IMR-90 (cell line): Measurements from ENCODE around the gene CNOT6. TPM values are rescaled to one million over a fixed set of nuclear protein-coding genes. Genes with fewer than 3 reads are reported as not detected.

Experiments used
- ATAC-seq: fragments of 200-7000 bp; cut with Tn5 transposase; 2 replicates; pipeline ENCODE4 v1.9.1; 2020; ENCODE audit warnings: low read depth, mild to moderate bottlenecking, moderate library complexity
- BruUV-seq: library from RNA; stranded (reverse); fragments of 400-500 nt; replicated peaks from 2 replicates; lab custom pipeline; 2021; lab: Mats Ljungman, UMichigan
- CTCF ChIA-PET: fragments of 300-600 bp; formaldehyde crosslinking; extraction: SDS; loops from one replicate; lab custom pipeline; 2021; ENCODE audit warnings: antibody characterized with exemption; lab: Yijun Ruan, JAX
- POLR2A ChIA-PET: fragments of 300-600 bp; sonication (Branson Sonifier 250); formaldehyde crosslinking; loops from one replicate; lab custom pipeline; 2022; ENCODE audit warnings: antibody characterized with exemption; ENCODE audit not compliant: unreplicated experiment; lab: Charles Lee
- DNase-seq: peaks from one replicate; pipeline ENCODE4 v3.0.0; 2013
- H2AFZ ChIP-seq: replicated peaks from 2 replicates; pipeline ENCODE3; 2013; ENCODE audit warnings: low read length, mild to moderate bottlenecking; ENCODE audit not compliant: poor library complexity
- H2AK5ac ChIP-seq: 2 replicates; pipeline ENCODE4 v1.6.1; 2013; ENCODE audit warnings: low read depth, low read length, inconsistent platforms
- H2AK9ac ChIP-seq: replicated peaks from 2 replicates; pipeline ENCODE3; 2013; ENCODE audit warnings: mild to moderate bottlenecking, low read depth, low read length, moderate library complexity; ENCODE audit not compliant: poor library complexity
- H2BK120ac ChIP-seq: 2 replicates; pipeline ENCODE4 v1.6.1; 2013; ENCODE audit warnings: low read depth, low read length, inconsistent platforms
- H2BK15ac ChIP-seq: 3 replicates; pipeline ENCODE4 v1.6.1; 2013; ENCODE audit warnings: low read depth, low read length, inconsistent platforms
- H2BK20ac ChIP-seq: 2 replicates; pipeline ENCODE4 v1.6.1; 2013; ENCODE audit warnings: low read depth, mild to moderate bottlenecking, inconsistent platforms, low read length, moderate library complexity
- H2BK5ac ChIP-seq: 2 replicates; pipeline ENCODE4 v1.6.1; 2013; ENCODE audit warnings: mild to moderate bottlenecking, low read depth, low read length, inconsistent platforms; ENCODE audit not compliant: poor library complexity, severe bottlenecking
- H3K14ac ChIP-seq: replicated peaks from 2 replicates; pipeline ENCODE4 v1.6.1; 2013; ENCODE audit warnings: low read depth, low read length, inconsistent platforms
- H3K18ac ChIP-seq: 2 replicates; pipeline ENCODE4 v1.6.1; 2013; ENCODE audit warnings: low read depth, low read length, control low read depth
- H3K23ac ChIP-seq: 2 replicates; pipeline ENCODE4 v1.6.1; 2013; ENCODE audit warnings: low read depth, low read length, inconsistent platforms
- H3K27ac ChIP-seq: 2 replicates; pipeline ENCODE4 v1.5.1; 2013; ENCODE audit warnings: mild to moderate bottlenecking, control low read depth, low read length; ENCODE audit not compliant: insufficient read depth
- H3K27me3 ChIP-seq: 2 replicates; pipeline ENCODE4 v1.6.1; 2013; ENCODE audit warnings: low read length; ENCODE audit not compliant: control insufficient read depth, insufficient read depth
- H3K36me3 ChIP-seq: 2 replicates; pipeline ENCODE4 v1.6.1; 2013; ENCODE audit warnings: low read length, mixed read lengths; ENCODE audit not compliant: control insufficient read depth, insufficient read depth
- H3K4ac ChIP-seq: 2 replicates; pipeline ENCODE4 v1.6.1; 2013; ENCODE audit warnings: low read depth, low read length, inconsistent platforms
- H3K4me1 ChIP-seq: 2 replicates; pipeline ENCODE4 v1.6.1; 2013; ENCODE audit warnings: low read length, mixed read lengths; ENCODE audit not compliant: control insufficient read depth, insufficient read depth
- H3K4me2 ChIP-seq: 2 replicates; pipeline ENCODE4 v1.6.1; 2013; ENCODE audit warnings: low read depth, mild to moderate bottlenecking, control low read depth, low read length, moderate library complexity
- H3K4me3 ChIP-seq: 2 replicates; pipeline ENCODE4 v1.5.1; 2013; ENCODE audit warnings: low read depth, mild to moderate bottlenecking, control low read depth, low read length, moderate library complexity; ENCODE audit not compliant: insufficient read depth
- H3K56ac ChIP-seq: 2 replicates; pipeline ENCODE4 v1.6.1; 2013; ENCODE audit warnings: low read length, inconsistent platforms; ENCODE audit not compliant: insufficient read depth; ENCODE audit errors: extremely low read depth
- H3K79me1 ChIP-seq, 2 experiments: 2 replicates each; pipeline ENCODE4 v1.6.1; 2013; ENCODE audit warnings: low read length in 2 of 2, inconsistent platforms in 1 of 2, low read depth in 1 of 2
- H3K9ac ChIP-seq: 2 replicates; pipeline ENCODE4 v1.6.1; 2013; ENCODE audit warnings: low read depth, low read length, control low read depth
- H3K9me1 ChIP-seq: 2 replicates; pipeline ENCODE4 v1.6.1; 2013; ENCODE audit warnings: low read length, inconsistent platforms; ENCODE audit not compliant: insufficient read depth
- H3K9me3 ChIP-seq: 2 replicates; pipeline ENCODE4 v1.6.1; 2013; ENCODE audit warnings: low read length; ENCODE audit not compliant: control insufficient read depth, insufficient read depth
- H4K20me1 ChIP-seq: 2 replicates; pipeline ENCODE4 v1.6.1; 2013; ENCODE audit warnings: low read length, inconsistent platforms; ENCODE audit not compliant: insufficient read depth
- H4K5ac ChIP-seq: 2 replicates; pipeline ENCODE4 v1.6.1; 2013; ENCODE audit warnings: mild to moderate bottlenecking, low read depth, low read length, control low read depth
- H4K8ac ChIP-seq, 2 experiments: 2 replicates each; pipeline ENCODE4 v1.6.1; 2013; ENCODE audit warnings: low read depth in 2 of 2, low read length in 2 of 2, control low read depth in 1 of 2, inconsistent platforms in 1 of 2
- H4K91ac ChIP-seq: 2 replicates; pipeline ENCODE4 v1.6.1; 2013; ENCODE audit warnings: low read depth, low read length, inconsistent platforms; ENCODE audit not compliant: insufficient read depth
- BHLHE40 ChIP-seq: fragments of 150-350 bp; IDR thresholded peaks from 2 replicates; pipeline ENCODE4 v1.6.1; 2016; ENCODE audit warnings: mild to moderate bottlenecking, low read depth, low read length
- CEBPB ChIP-seq: IDR thresholded peaks from 2 replicates; pipeline ENCODE4 v1.6.1; 2012; ENCODE audit warnings: low read depth, low read length, improper control_type of control experiment
- CHD1 ChIP-seq: IDR thresholded peaks from 2 replicates; pipeline ENCODE4 v1.6.1; 2012; ENCODE audit warnings: low read depth, low read length, improper control_type of control experiment
- CTCF ChIP-seq: conservative IDR thresholded peaks from 2 replicates; pipeline ENCODE4 v1.5.1; 2012; ENCODE audit warnings: mild to moderate bottlenecking, low read depth, low read length, improper control_type of control experiment
- ELK1 ChIP-seq: fragments of 150-350 bp; IDR thresholded peaks from 2 replicates; pipeline ENCODE4 v1.6.1; 2016; ENCODE audit warnings: low read depth, mild to moderate bottlenecking, low read length, moderate library complexity, borderline replicate concordance
- FOS ChIP-seq: fragments of 150-350 bp; IDR thresholded peaks from 2 replicates; pipeline ENCODE4 v1.6.1; 2016; ENCODE audit warnings: low read depth, low read length
- MAFK ChIP-seq: IDR thresholded peaks from 2 replicates; pipeline ENCODE4 v1.6.1; 2012; ENCODE audit warnings: low read depth, low read length, improper control_type of control experiment
- MAZ ChIP-seq: IDR thresholded peaks from 2 replicates; pipeline ENCODE4 v1.6.1; 2012; ENCODE audit warnings: low read depth, mild to moderate bottlenecking, low read length, improper control_type of control experiment, moderate library complexity, borderline replicate concordance
- MXI1 ChIP-seq: IDR thresholded peaks from 2 replicates; pipeline ENCODE4 v1.6.1; 2012; ENCODE audit warnings: low read depth, mild to moderate bottlenecking, low read length, moderate library complexity, borderline replicate concordance
- NFE2L2 ChIP-seq: fragments of 150-350 bp; IDR thresholded peaks from 2 replicates; pipeline ENCODE4 v1.6.1; 2016; ENCODE audit warnings: low read depth, mild to moderate bottlenecking, low read length
- POLR2A ChIP-seq: IDR thresholded peaks from 2 replicates; pipeline ENCODE4 v1.6.1; 2012; ENCODE audit warnings: mild to moderate bottlenecking, low read depth, low read length
- RAD21 ChIP-seq: IDR thresholded peaks from 2 replicates; pipeline ENCODE4 v1.6.1; 2012; ENCODE audit warnings: low read length, improper control_type of control experiment
- RCOR1 ChIP-seq: IDR thresholded peaks from 2 replicates; pipeline ENCODE4 v1.6.1; 2012; ENCODE audit warnings: mild to moderate bottlenecking, low read length, improper control_type of control experiment; ENCODE audit not compliant: insufficient replicate concordance
- RFX5 ChIP-seq: IDR thresholded peaks from 2 replicates; pipeline ENCODE4 v1.8.0; 2012; ENCODE audit warnings: low read depth, mild to moderate bottlenecking, low read length, moderate library complexity
- SMC3 ChIP-seq: fragments of 150-350 bp; IDR thresholded peaks from 2 replicates; pipeline ENCODE4 v1.6.1; 2016; ENCODE audit warnings: low read depth, mild to moderate bottlenecking, antibody characterized with exemption, low read length, moderate library complexity
- USF2 ChIP-seq: fragments of 150-350 bp; IDR thresholded peaks from 2 replicates; pipeline ENCODE4 v1.6.1; 2017; ENCODE audit warnings: mild to moderate bottlenecking, antibody characterized with exemption, low read length, low read depth
- WGBS, 2 experiments: methylation state at CpG; one replicate each; pipeline versions ENCODE4 v1.1.5 to v1.1.7; 2013; ENCODE audit warnings: missing lambda C conversion rate in 2 of 2; ENCODE audit not compliant: insufficient read length in 1 of 2; ENCODE audit errors: extremely low coverage in 2 of 2; 5-methylcytosine and 5-hydroxymethylcytosine counted together
- dilution Hi-C: fragments of 300-500 bp; cut with HindIII; formaldehyde crosslinking; loops from one replicate; pipeline ENCODE4 v1.14.3; 2018; ENCODE audit warnings: low sequenced_read_pairs; ENCODE audit not compliant: unreplicated experiment
- in situ Hi-C: fragments of 300-500 bp; cut with MboI; formaldehyde crosslinking; loops from 3 replicates; pipeline ENCODE4 v1.14.3; 2019; ENCODE audit warnings: low sequenced_read_pairs, inconsistent platforms, mixed read lengths
- intact Hi-C: fragments of 100-400 bp; cut with micrococcal nuclease; formaldehyde crosslinking; loops from 2 replicates; pipeline ENCODE4 v1.10.0; 2022
- polyA plus RNA-seq, 3 experiments: library from polyadenylated mRNA; depleted of rRNA; stranded (reverse); fragments of >200 nt; gene quantifications; 2 replicates each; pipeline ENCODE4 v1.2.3, GENCODE V29; 2012; ENCODE audit warnings: low replicate concordance in 1 of 3
- total RNA-seq: library from RNA; depleted of rRNA; stranded (reverse); fragments of >200 nt; gene quantifications from 2 replicates; pipeline ENCODE4 v1.2.3, GENCODE V29; 2012

The CNOT6 gene
- total and polyA plus RNA-seq, 2 of the 4 experiments (the other 2 are of a cell fraction), result 9.7 to 10.8 TPM

- dilution Hi-C loops, result no loop called here
- no peak overlapping the region for H3K18ac ChIP-seq
- in situ Hi-C loops, result loop anchor here (5.0 to 25.0 kb wide), 2 partner anchors 178 to 333 kb away; partner anchors contain the start of gene MAPK9
- CTCF ChIA-PET, result interaction anchor here (0.6 kb wide), 1 partner anchor 16 kb away, joined by 4 read pairs; no protein-coding TSS in a partner anchor
- no peak overlapping the region for H3K27ac ChIP-seq
- 100% methylated on average over 1 of the region's 1 CpG; no CpG with 5 or more reads in 1 of the 2 experiments for WGBS, 2 experiments
- POLR2A ChIA-PET, result no interaction called here
- peaks cover 11% of the 10 kb centered on the region for H3K27me3 ChIP-seq
- no peak overlapping the region for H2AFZ ChIP-seq
- H3K4me2 ChIP-seq, result no peak overlapping the region
- H2BK20ac ChIP-seq, result no peak overlapping the region
- no peak overlapping the region for H3K14ac ChIP-seq
- H3K56ac ChIP-seq, result no peak overlapping the region
- no peak overlapping the region for H2AK9ac ChIP-seq
- no peak overlapping the region for H4K91ac ChIP-seq
- H3K9me3 ChIP-seq, result no peaks in the 10 kb centered on the region; the same call in 1 of the 2 replicates
- no peak overlapping the region for H2BK15ac ChIP-seq
- H3K4ac ChIP-seq, result no peak overlapping the region
- no TSS peak for BruUV-seq
- H2AK5ac ChIP-seq, result no peak overlapping the region
- no peak overlapping the region for H4K8ac ChIP-seq
- TF ChIP-seq NFE2L2 (no peak), ELK1 (no peak), CHD1 (no peak), USF2 (no peak), CTCF (no peak), BHLHE40 (no peak), MAFK (no peak), MAZ (no peak), RAD21 (no peak), POLR2A (no peak), CEBPB (no peak), RFX5 (no peak), MXI1 (no peak), RCOR1 (no peak), FOS (no peak), SMC3 (no peak)
- no peaks in the 10 kb centered on the region for H3K36me3 ChIP-seq
- no peak overlapping the region for H4K5ac ChIP-seq
- DNase-seq (no peak), ATAC-seq (no peak)
- H2BK120ac ChIP-seq, result no peak overlapping the region
- no peak overlapping the region for H3K9ac ChIP-seq
- intact Hi-C loops, result loop anchor here (5.0 kb wide), 2 partner anchors 137 to 202 kb away; no protein-coding TSS in a partner anchor
- H3K4me1 ChIP-seq, result no peaks in the 10 kb centered on the region
- H4K20me1 ChIP-seq, result no peaks in the 10 kb centered on the region
- H2BK5ac ChIP-seq, result no peak overlapping the region
- no peak overlapping the region for H3K4me3 ChIP-seq
- no peaks in the 10 kb centered on the region for H3K9me1 ChIP-seq
- no peaks in the 10 kb centered on the region for H3K79me1 ChIP-seq
- H3K23ac ChIP-seq, result no peak overlapping the region
Observed at GRCh38 chr5:180469866-180470265, 24.3 kb upstream of the CNOT6 start.
